WTC11 (cell line): ENCODE measurements around the gene TRAF3IP3. TPM values are rescaled to one million over a fixed set of nuclear protein-coding genes. Genes with fewer than 3 reads are reported as not detected.
A peak's percentile ranks its signal among the peaks of the same experiment; 100 is the strongest.

Experiments
- AFF4 ChIP-seq: sonication (generic); formaldehyde crosslinking; IDR thresholded peaks from 2 replicates; pipeline ENCODE4 v1.8.1; 2023; ENCODE audit warnings: mild to moderate bottlenecking, missing genetic modification reagents, borderline replicate concordance
- ATF1 ChIP-seq: sonication (generic); formaldehyde crosslinking; IDR thresholded peaks from 2 replicates; pipeline ENCODE4 v1.8.1; 2023; ENCODE audit warnings: mild to moderate bottlenecking, moderate library complexity, missing genetic modification reagents
- CREB1 ChIP-seq: sonication (generic); formaldehyde crosslinking; IDR thresholded peaks from 2 replicates; pipeline ENCODE4 v1.8.0; 2023; ENCODE audit warnings: mild to moderate bottlenecking, missing genetic modification reagents
- EMX1 ChIP-seq: fragments of 250-450 bp; sonication (Bioruptor Pico); IDR thresholded peaks from 2 replicates; pipeline ENCODE4 v1.8.0; 2021; ENCODE audit warnings: mild to moderate bottlenecking
- FOXK1 ChIP-seq: sonication (generic); formaldehyde crosslinking; IDR thresholded peaks from 2 replicates; pipeline ENCODE4 v1.8.0; 2022; ENCODE audit warnings: mild to moderate bottlenecking, moderate library complexity, missing genetic modification reagents
- FOXP4 ChIP-seq: sonication (generic); formaldehyde crosslinking; IDR thresholded peaks from 2 replicates; pipeline ENCODE4 v1.8.0; 2022; ENCODE audit warnings: mild to moderate bottlenecking, missing genetic modification reagents
- HMGA2 ChIP-seq: fragments of 250-450 bp; sonication (Bioruptor Pico); IDR thresholded peaks from 2 replicates; pipeline ENCODE4 v1.4.0; 2021; ENCODE audit warnings: mild to moderate bottlenecking, moderate library complexity
- KAT7 ChIP-seq: sonication (generic); formaldehyde crosslinking; IDR thresholded peaks from 2 replicates; pipeline ENCODE4 v1.8.1; 2023; ENCODE audit warnings: missing genetic modification reagents, mild to moderate bottlenecking, borderline replicate concordance
- MYBL2 ChIP-seq: sonication (generic); formaldehyde crosslinking; IDR thresholded peaks from 2 replicates; pipeline ENCODE4 v1.8.1; 2023; ENCODE audit warnings: mild to moderate bottlenecking, moderate library complexity, missing genetic modification reagents
- NFATC4 ChIP-seq: fragments of 250-450 bp; sonication (Bioruptor Pico); IDR thresholded peaks from 2 replicates; pipeline ENCODE4 v1.9.0; 2021; ENCODE audit warnings: mild to moderate bottlenecking
- NR3C1 ChIP-seq: sonication (generic); formaldehyde crosslinking; conservative IDR thresholded peaks from 2 replicates; pipeline ENCODE4 v1.8.1; 2023; ENCODE audit warnings: low read depth, mild to moderate bottlenecking, missing genetic modification reagents
- PRDM15 ChIP-seq: sonication (generic); formaldehyde crosslinking; IDR thresholded peaks from 2 replicates; pipeline ENCODE4 v1.8.0; 2022; ENCODE audit warnings: missing genetic modification reagents
- RELA ChIP-seq: sonication (generic); formaldehyde crosslinking; IDR thresholded peaks from 2 replicates; pipeline ENCODE4 v1.8.1; 2022; ENCODE audit warnings: missing genetic modification reagents, mild to moderate bottlenecking, borderline replicate concordance
- RORB ChIP-seq: fragments of 250-450 bp; sonication (Bioruptor Pico); IDR thresholded peaks from 2 replicates; pipeline ENCODE4 v1.9.0; 2021; ENCODE audit warnings: mild to moderate bottlenecking
- SOX15 ChIP-seq: fragments of 250-450 bp; sonication (Bioruptor Pico); IDR thresholded peaks from 2 replicates; pipeline ENCODE4 v1.9.0; 2021; ENCODE audit warnings: mild to moderate bottlenecking
- USF2 ChIP-seq: sonication (generic); formaldehyde crosslinking; IDR thresholded peaks from 2 replicates; pipeline ENCODE4 v1.8.1; 2023; ENCODE audit warnings: mild to moderate bottlenecking, missing genetic modification reagents, moderate library complexity
- ZBTB21 ChIP-seq: sonication (generic); formaldehyde crosslinking; IDR thresholded peaks from 2 replicates; pipeline ENCODE4 v1.8.1; 2023; ENCODE audit warnings: mild to moderate bottlenecking, missing genetic modification reagents, borderline replicate concordance
- ZMAT4 ChIP-seq: fragments of 250-450 bp; sonication (Bioruptor Pico); IDR thresholded peaks from 2 replicates; pipeline ENCODE4 v1.9.0; 2021; ENCODE audit warnings: mild to moderate bottlenecking
- ZNF263 ChIP-seq: sonication (generic); formaldehyde crosslinking; IDR thresholded peaks from 2 replicates; pipeline ENCODE4 v1.8.1; 2022; ENCODE audit warnings: low read depth, mild to moderate bottlenecking, moderate library complexity, missing genetic modification reagents
- ZNF671 ChIP-seq: fragments of 250-450 bp; sonication (Bioruptor Pico); IDR thresholded peaks from 2 replicates; pipeline ENCODE4 v1.8.0; 2021; ENCODE audit warnings: mild to moderate bottlenecking
- total RNA-seq: library from RNA; stranded (reverse); gene quantifications from 3 replicates; pipeline ENCODE4 v1.2.3, GENCODE V29; 2021
- TF ChIP-seq, protein P1 (sequence below): fragments of 250-450 bp; sonication (Bioruptor Pico); IDR thresholded peaks from 2 replicates; pipeline ENCODE4 v2.1.2; 2022; ENCODE audit warnings: mild to moderate bottlenecking, moderate library complexity
- TF ChIP-seq, protein P2 (sequence below): fragments of 250-450 bp; sonication (Bioruptor Pico); IDR thresholded peaks from 2 replicates; pipeline ENCODE4 v1.9.0; 2021; ENCODE audit warnings: mild to moderate bottlenecking, borderline replicate concordance

The TRAF3IP3 gene
- total RNA-seq, 1 experiment from 2014 or later, result 0.74 TPM

DNA sequence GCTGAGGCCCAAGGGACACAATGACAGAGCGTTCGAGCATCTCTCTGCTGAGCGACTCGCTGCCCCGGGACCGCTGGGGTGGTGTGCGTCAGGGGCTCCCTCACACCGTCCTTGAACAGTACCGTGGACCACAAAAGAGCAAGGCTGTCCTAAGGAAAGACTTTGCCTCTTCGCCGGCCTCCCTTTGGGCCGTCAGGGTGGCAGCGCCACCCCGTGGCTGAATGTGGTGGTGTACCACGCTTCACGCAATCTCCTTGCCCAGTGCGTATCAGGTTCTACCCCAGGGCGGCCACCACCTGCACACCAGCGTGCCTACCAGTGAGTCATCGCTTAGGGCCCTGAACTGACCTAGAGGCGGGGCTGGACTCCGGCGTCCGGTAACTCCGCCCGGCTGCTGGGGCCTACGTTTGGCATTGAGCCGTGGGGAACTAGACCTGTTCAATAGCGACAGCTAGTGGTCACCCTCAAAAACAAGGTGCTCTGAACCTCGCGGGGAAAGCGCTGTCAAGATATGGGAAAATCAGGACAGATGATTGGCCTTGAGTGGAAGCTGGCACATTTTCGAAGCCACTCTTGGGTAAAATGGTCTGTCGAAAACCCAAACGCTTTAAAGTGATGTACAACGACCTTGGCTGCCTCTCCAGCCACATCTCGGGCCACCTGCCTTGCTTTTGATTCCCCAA lies 8.1 kb upstream of the TRAF3IP3 start (continued):
- TF ChIP-seq PRDM15 (CRISPR knock-in tag) (no peak), SOX15 (CRISPR knock-in tag) (no peak), HMGA2 (CRISPR knock-in tag) (no peak), KAT7 (no peak), FOXP4 (no peak), RORB (CRISPR knock-in tag) (no peak), CREB1 (CRISPR knock-in tag) (no peak), ZBTB21 (CRISPR knock-in tag) (no peak; the same call in 1 of the 2 replicates), ZNF263 (CRISPR knock-in tag) (no peak), NR3C1 (CRISPR knock-in tag) (no peak), AFF4 (CRISPR knock-in tag) (no peak), NFATC4 (CRISPR knock-in tag) (no peak), EMX1 (CRISPR knock-in tag) (no peak), MYBL2 (CRISPR knock-in tag) (no peak), FOXK1 (CRISPR knock-in tag) (0 out of 2 replicates have a peak, but pooled peaks have one; percentile 34), ZNF671 (CRISPR knock-in tag) (no peak), ATF1 (no peak), RELA (CRISPR knock-in tag) (no peak), ZMAT4 (CRISPR knock-in tag) (no peak), USF2 (CRISPR knock-in tag) (no peak; the same call in 1 of the 2 replicates)
- TF ChIP-seq, protein P1, sequence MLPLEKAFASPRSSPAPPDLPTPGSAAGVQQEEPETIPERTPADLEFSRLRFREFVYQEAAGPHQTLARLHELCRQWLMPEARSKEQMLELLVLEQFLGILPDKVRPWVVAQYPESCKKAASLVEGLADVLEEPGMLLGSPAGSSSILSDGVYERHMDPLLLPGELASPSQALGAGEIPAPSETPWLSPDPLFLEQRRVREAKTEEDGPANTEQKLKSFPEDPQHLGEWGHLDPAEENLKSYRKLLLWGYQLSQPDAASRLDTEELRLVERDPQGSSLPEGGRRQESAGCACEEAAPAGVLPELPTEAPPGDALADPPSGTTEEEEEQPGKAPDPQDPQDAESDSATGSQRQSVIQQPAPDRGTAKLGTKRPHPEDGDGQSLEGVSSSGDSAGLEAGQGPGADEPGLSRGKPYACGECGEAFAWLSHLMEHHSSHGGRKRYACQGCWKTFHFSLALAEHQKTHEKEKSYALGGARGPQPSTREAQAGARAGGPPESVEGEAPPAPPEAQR, result no peak
- TF ChIP-seq, protein P2, sequence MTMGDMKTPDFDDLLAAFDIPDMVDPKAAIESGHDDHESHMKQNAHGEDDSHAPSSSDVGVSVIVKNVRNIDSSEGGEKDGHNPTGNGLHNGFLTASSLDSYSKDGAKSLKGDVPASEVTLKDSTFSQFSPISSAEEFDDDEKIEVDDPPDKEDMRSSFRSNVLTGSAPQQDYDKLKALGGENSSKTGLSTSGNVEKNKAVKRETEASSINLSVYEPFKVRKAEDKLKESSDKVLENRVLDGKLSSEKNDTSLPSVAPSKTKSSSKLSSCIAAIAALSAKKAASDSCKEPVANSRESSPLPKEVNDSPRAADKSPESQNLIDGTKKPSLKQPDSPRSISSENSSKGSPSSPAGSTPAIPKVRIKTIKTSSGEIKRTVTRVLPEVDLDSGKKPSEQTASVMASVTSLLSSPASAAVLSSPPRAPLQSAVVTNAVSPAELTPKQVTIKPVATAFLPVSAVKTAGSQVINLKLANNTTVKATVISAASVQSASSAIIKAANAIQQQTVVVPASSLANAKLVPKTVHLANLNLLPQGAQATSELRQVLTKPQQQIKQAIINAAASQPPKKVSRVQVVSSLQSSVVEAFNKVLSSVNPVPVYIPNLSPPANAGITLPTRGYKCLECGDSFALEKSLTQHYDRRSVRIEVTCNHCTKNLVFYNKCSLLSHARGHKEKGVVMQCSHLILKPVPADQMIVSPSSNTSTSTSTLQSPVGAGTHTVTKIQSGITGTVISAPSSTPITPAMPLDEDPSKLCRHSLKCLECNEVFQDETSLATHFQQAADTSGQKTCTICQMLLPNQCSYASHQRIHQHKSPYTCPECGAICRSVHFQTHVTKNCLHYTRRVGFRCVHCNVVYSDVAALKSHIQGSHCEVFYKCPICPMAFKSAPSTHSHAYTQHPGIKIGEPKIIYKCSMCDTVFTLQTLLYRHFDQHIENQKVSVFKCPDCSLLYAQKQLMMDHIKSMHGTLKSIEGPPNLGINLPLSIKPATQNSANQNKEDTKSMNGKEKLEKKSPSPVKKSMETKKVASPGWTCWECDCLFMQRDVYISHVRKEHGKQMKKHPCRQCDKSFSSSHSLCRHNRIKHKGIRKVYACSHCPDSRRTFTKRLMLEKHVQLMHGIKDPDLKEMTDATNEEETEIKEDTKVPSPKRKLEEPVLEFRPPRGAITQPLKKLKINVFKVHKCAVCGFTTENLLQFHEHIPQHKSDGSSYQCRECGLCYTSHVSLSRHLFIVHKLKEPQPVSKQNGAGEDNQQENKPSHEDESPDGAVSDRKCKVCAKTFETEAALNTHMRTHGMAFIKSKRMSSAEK (CRISPR knock-in tag), result no peak
